Non-pigmented ciliary epithelial cell (primary cell): ENCODE measurements around the gene ERI3.

ENCODE experiments used
- DNase-seq: peaks from one replicate; pipeline ENCODE4 v3.0.0-alpha.2; 2010; ENCODE audit warnings: low read depth

Gene ERI3

GRCh38 chr1:44237721-44238457, 117.2 kb downstream of the ERI3 start:
- DNase-seq = no peak

GRCh38 chr1:44236490-44237272, 118.4 kb downstream of the ERI3 start:
- DNase-seq = no peak

- DNase-seq = no peak
Observed at GRCh38 chr1:44235808-44236207, 119.2 kb downstream of the ERI3 start.

GRCh38 chr1:44233593-44233992, 121.5 kb downstream of the ERI3 start:
- DNase-seq = no peak

DNA sequence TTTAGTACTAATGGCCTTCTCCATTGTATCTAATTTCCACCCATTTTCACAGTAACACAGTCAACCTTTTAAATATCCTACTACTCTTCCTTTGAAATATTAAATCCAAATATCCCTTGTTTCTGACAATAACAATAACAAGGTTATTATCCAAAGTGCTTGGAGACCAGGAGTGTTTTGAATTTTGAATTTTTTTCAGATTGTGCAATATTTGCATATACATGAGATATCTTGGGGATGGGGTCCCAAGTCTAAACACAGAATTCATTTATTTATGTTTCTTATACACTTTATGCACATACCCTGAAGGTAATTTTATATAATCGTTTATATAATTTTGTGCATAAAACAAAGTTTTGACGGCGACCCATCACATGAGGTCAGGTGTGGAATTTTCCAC, 124.3 kb downstream of the ERI3 start:
- no peak for DNase-seq

DNA sequence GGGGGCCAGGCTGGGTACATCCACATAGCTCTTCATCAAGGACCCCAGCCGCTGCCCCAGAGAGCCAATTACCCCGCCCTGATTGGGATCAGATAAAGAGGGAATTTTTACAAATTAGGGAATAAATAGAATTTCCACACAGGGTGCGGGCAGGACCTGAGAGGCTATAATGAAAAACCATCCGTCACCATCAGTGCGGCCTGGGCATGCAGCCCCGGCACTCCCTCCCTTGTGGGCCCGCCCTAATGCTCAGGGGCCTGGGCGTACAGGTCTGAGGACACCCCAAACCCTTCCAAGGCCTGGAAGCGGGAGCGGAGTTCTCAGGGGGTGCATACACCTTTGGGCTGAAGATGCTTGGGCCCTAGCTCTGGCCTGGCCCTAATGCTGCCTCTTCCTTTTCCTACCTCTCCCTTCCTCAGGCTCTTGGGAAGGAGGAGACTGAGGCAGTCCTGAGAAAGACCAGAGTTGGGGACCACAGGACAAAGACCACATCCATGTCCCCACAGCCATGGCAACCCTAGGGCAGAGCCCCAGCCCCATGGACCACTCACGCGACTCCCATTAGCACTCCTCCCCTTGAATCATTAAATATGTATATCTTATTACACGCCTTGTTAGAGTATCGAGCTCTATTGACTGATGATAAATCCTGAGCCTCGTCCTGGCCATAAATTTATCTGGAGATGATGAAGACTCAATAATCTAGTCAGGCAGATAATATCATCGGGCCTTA, 125.5 kb downstream of the ERI3 start:
- DNase-seq = no peak

GRCh38 chr1:44228218-44228617, 126.8 kb downstream of the ERI3 start:
- no peak for DNase-seq

GRCh38 chr1:44227211-44227610, 127.8 kb downstream of the ERI3 start:
- no peak for DNase-seq

DNA sequence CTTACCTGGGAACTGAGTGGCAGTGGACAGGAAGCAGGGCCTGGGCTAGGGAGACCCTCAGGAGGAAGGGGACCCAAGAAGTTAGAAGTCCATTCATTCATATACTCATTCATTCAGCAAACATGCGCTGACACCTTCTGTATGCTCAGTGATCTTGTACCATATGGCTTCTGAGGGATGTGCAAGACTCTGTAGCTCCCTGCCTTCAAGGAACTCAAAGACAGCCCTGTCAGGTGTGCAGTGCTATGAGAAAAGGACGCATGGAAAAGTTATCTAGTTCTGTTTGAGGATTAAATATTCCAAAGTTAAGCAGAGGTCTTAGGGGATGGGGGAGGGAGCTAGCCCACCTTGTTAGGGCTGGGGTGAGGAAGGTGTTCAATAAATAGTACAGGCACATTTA, 129.3 kb downstream of the ERI3 start:
- no peak for DNase-seq

GRCh38 chr1:44223187-44223610, 131.9 kb downstream of the ERI3 start:
- DNase-seq = no peak

DNA sequence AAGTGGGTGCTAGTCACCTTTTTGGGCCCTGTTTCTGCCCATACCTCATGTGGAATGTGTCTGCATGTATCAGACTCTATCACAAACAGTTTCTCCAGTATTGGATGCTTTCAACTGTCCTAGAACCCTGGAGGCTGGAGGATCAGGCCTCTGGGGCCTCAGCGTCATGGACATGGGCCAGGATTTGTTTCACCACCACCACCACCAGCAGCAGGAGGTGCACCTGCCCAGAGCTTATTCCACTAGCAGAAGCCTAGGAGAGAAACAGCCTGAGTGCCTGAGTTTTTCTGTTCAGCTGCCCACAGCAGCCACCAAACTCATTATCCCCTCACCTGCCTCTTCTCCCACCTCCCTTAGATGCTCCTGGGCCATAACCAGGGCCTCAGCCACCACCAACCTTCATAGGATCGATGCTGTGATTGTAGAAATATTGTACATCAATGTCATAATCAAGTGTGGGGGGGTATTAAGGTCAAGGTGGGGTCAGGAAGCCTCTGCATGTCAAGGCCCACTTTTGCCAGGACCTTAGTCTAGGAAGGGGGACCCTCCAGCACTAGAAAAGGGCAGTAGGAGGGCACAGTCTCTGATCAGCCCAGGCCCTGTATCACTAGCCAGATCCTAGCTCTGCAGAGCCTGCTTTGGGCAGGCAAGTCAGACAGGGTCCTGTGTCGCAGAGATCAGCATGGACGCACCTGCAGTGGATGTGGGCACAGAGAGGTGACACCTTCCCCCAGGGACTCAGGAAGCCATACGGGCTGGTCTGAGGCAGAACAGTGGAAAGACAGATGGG, 132.5 kb downstream of the ERI3 start:
- no peak for DNase-seq

DNA sequence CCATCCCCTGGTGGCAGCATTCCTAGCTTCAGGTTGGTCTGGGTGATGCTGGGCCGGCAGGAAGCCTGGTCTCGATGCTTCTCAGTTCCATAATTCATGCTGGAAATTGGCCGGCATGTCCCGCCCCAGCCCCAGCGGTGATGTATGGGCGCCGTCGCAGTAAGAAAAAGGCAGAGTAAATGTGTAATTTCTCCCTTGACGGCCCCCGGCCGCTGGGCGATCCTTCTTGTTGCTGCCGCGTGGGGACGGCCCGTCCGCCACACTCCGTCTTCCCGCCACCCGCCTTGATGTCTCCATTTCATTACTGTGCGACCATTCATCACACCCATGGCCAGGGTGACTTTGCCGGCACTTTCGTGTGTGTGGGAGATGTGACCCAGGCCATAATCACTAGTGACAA, 133.3 kb downstream of the ERI3 start:
- DNase-seq = no peak

DNA sequence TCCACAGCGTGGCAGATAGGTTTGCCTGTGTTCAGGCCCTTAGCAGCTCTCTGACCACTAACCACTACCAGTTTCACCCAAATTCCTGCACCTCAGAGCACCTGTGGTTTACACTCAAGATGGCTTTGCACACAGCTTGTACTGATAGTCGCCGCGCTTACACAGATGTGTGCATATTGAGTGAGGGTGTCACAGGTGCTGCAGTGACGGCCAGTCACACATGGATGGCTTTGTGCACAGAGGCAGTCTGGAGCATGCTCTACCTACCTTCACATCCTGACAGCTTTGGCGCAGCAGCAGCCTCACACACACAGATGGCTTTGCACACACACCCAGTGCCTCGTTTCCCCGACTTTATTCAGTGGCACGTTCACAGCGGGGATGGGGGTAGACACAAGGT, 134.3 kb downstream of the ERI3 start:
- DNase-seq = no peak

DNA sequence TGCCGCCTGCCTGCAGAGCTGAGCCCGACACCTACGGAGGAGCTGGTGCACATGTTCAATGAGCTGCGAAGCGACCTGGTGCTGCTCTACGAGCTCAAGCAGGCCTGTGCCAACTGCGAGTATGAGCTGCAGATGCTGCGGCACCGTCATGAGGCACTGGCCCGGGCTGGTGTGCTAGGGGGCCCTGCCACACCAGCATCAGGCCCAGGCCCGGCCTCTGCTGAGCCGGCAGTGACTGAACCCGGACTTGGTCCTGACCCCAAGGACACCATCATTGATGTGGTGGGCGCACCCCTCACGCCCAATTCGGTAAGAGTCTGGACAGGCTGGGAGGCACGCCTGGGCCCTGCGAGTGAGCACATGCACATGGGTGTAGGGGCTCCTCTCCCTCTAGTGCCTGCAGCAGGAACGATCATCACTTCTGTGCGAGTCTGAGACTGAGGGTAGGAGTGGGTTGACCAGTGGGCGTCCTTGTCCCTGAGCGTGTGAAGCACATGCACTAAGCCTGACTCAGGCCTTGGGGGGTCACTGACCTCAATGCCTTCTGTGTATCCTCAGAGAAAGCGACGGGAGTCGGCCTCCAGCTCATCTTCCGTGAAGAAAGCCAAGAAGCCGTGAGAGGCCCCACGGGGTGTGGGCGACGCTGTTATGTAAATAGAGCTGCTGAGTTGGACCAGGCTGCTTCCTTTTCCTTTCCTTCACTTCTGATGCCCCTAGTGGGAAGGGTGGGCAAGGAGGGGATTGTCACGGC, 134.9 kb downstream of the ERI3 start:
- DNase-seq = no peak

- no peak for DNase-seq
Observed at GRCh38 chr1:44219301-44219626, 135.8 kb downstream of the ERI3 start.

- no peak for DNase-seq
Observed at GRCh38 chr1:44218503-44219300, 136.4 kb downstream of the ERI3 start.

GRCh38 chr1:44217809-44218410, 137.1 kb downstream of the ERI3 start:
- DNase-seq = no peak

GRCh38 chr1:44213222-44214112, 141.6 kb downstream of the ERI3 start, which contains the start of gene DMAP1:
TSS of gene DMAP1 (plus strand) at chr1:44213471. CDS start at chr1:44213754, 283 bp downstream.
- DNase-seq = peak; percentile 35
